Fibroblast of skin of right quadriceps (primary cell): ENCODE data around the gene PHLDA1.
A peak's percentile ranks its signal among the peaks of the same experiment; 100 is the strongest.

Experiments
- DNase-seq: peaks from one replicate; pipeline ENCODE4 v3.0.0-alpha.2; 2013

The PHLDA1 gene

DNA sequence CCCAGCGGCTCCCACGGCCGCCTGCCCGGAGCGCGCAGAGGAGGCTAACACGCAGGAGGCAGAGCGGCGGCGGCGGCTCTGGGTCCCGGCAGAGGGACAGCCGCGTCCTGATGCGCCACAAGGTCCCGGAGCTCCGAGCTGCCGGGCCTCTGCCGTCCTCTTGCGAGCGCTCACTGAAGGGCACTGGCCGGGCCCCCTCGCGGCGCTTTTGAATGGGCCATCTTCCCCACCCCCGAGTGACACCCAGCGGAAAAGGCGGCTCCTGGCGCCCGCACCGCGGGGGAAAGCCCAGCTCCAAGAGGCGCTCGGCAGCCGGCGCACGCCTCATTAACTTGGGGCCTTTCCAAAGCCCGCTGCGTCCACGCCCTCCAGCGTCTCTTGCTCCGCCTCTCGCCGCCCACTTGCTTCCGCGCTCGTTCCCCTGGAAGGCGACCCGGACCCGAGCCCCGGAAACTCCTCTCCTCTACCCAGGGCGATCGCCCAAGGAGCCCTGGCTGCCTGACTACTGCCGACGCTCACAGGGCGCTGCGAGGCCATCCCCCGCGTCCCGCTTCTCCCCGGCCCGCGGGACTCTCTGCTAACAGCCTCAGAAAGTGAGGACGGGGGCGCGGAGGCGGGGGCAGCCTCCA, at the start of gene PHLDA1:
PHLDA1 (minus strand) TSS at position 363 of the 629 bp plus-strand sequence.
- DNase-seq = peak; percentile 98

DNA sequence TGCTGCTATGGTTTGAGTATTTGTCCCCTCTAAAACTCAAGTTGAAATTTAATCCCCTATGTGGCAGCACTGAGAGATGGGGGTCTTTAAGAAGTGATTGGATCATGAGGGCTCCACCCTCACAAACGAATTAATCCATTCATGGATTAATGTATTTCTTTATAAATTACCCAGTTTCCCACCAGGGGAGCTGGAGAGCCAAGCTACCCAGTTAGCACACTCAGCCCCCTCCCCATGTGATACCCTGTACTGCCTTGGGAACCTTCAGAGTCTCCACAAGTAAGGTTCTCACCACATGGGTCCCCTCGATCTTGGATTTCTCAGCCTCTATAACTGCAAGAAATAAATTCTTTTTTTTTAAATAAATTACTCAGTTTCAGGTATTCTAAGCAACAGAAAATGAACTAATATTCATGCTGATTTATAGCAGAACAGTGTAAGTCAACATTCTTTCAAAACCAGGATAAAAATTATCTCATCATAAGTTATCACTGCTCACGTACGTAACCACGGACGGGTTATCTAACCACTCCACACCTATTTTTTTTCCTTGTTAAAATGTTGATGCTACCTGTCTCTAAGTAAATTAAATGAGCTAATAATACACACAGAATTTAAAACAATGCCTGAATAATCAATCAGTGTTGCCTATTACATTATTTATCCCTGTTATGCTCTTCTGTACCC, 49.3 kb upstream of the PHLDA1 start:
- no peak for DNase-seq

DNA sequence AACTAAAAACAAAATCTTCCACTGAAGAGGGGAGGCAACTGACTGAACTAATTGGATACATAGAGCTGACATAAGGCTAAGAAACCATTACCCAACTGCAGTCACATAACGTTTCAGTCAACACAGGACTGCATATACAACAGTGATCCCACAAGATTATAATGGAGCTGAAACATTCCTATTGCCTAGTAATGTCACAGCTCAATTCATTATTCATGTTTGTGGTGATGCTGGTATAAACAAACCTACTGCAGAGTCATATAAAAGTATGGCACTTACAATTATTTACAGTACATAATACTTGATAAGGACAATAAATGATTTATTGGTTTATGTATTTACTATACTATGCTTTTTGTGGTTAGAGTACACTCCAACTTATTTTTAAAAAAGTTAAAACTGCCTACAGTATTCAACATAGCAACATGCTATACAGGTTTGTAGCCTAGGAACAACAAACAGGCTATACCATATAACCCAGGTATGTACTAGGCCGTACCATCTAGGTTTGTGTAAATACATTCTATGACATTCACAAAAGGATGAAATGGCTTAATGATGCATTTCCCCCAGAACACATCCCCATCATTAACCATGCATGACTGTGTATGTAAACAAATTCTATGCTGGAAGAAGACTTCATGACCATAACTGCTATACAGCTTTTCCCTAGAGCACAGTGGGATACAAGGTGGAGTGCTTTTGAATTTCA, 48.6 kb upstream of the PHLDA1 start:
- peak; percentile 29 for DNase-seq

DNA sequence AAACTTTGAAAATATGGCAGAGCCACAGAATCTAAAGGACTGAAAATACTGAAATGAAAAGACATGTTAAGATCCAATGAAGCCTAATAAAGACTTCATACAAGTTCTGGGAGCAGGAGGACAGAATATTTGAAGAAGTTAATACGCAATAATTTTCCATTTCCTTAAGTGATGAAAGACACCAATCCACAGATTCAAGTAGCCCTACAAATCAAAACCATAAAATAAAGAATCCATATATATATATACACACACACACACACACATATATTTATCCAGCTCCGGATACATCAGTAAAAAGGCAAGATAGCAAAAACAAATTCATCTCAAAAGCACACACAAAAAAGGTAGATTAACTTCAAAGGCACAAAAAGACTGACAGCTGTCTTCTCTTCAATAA, 47.2 kb upstream of the PHLDA1 start:
- no peak for DNase-seq

DNA sequence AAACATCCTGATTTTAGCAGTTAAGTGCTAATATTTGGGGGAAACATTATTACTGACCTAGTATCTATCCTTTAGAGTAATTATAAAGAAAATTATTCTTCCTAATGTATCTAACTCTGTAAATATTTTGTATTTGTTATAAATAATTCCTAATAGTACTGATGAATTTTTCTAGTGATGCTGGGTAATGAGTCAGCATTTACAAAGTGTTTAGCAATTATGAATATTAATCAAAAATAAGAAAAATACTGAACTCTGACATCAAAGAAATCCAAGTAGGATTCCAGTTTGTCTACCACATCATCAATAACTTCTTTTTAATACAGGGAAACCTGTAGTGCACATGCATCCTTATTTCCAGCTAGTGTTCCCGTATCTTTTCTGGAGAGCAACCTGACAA, 43.9 kb upstream of the PHLDA1 start:
- no peak for DNase-seq

DNA sequence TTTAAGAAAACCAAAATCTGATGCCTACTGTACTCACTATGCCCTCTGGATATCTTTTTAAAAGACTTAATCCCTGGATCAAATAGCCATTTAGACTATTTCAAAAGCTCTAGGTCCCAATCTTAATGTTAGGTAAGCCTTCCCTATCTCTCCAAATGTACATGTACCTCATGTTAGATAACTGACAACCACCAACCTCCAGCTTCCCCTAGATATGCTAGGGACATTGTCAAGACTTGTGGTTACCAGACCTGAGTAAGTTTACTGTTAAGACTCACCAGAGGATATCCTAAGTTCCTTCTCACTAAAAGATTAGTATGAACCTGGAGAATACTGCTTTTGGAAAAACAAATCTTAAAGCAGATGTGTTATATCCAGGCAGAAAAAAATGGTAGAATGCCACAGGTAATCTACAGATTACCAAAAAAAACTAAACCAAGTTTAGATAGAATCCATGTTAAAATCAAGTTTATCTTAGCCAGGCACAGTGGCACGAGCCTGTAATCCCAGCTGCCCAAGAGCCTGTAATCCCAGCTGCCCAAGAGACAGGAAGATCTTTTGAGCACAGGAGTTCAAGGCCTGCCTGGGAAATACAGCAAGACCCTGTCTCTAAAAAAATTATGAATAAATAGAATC, 43.2 kb upstream of the PHLDA1 start:
- no peak for DNase-seq

DNA sequence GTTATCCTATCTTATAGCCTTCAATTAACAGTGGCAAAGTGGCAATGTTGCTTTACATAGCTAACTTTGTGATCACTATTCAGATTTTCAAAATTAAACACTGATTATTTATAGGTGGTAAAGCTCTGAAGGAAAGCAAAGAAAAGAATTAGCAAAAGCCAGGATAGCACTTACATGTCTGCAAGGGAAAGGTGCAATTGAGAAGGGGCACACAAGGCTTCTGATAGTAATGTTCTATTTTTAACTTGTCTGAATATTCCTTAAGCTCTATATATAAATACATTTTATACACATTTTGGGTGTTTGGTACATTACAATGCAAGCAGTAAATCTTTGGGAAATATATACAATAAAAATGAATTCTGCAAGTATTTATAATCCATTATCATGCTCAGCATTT, 42.0 kb upstream of the PHLDA1 start:
- no peak for DNase-seq

DNA sequence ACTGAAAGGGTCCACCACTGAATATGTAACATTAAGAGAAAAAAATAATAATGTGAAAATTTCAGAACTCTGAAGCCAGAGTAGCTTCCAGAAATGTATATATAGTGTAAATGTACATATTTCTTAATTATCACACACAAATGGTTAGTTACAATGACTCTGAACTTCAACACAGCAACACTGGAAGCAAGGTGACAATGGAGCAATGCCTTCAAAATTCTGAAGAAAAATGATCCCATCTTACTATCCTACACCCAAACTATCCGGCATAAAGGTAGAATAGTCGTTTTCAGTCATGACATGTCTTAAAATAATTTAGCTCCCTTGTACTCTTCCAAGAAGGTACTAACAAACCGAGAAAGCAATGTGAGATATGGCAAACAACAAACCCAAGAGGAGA, 41.0 kb upstream of the PHLDA1 start:
- DNase-seq = no peak

DNA sequence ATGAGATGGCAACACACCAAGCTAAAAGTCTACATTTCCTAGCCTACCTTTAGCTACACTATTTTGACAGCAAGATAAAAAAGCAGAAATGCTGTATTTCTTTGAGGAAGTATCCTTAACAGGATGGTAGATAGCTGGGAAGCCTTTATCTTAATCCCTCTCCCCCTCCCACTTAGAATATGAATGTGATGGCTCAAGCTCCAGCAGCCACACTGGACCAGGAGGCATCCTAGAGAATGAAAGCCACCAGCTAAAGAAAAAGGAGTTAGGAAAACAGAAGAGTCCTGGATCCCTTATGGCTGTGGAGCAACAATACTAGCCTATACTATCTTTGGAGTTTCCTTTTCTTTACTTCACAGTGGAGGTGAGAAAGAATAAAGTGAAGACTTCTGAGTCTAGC, 37.8 kb upstream of the PHLDA1 start:
- no peak for DNase-seq

DNA sequence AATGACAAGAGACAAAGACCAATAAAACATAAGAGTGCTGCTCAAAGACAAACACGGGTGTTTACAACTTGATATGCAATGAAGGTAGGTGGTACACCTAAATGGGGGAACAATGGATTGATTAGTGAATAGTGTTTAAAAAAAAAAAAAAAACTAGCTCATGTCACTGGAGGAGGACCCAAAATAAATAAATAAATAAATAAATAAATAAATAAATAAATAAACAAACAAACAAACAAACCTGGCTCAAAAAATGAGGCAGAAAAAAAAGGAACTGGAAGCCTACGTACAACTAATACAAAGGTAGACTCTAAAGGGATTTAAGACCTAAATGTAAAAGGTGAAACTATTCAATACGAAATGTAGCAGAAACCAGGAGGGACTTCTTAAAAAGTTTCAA, 34.3 kb upstream of the PHLDA1 start:
- no peak for DNase-seq

DNA sequence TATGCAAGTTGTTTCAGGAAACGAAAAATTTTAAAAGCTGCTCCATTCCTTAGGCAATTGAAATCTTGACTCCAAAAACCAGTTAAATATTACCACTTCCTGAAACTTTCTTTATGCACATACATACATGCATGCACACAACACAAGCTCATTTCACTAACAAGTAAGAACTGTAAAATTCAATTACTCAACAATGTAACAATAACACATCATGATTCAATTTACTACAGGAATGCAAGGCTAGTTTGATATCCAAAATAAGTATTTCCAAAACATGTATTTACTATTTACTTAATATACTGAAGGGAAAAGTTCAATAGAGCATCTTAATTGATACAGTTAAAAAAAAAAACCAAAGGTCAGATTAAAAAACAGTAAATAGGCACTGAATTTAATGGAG, 33.3 kb upstream of the PHLDA1 start:
- DNase-seq = no peak

DNA sequence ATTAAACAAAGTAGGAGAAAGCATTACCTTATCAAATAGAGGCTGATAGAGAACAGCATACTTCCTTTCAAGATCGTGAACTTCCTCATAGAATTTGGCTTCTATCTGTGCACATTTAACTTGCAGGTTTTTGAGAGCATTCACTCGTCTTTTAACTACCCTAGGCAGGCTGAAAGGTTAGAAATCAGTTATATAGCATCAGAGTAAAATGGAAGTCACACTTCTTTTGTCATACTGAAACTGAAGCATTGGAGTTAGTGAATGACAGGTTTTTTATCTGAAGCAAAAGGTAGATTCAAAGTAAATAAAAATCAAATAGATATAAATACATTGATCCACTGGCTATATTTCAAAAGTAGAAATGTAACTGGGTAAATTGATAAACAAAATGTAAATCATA, 28.5 kb upstream of the PHLDA1 start:
- DNase-seq = no peak

DNA sequence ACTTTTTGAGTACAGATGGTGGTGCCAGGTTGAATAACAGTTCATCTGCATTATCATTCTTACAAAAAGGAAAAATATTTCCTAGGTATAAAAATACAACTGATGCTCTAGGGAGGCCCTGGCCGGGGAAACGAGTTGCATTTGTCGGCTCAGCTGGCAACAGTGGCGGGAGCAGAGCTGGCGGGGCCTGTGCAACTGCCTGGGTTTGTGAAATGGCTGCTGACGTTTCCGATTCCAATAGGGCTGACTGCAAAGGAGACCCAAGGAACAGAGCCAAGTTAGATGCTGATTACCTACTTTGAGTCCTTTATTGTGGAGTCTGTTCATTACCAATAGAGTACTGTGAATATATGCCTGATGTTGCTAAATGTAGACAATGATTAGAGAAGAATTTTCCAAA, 25.8 kb upstream of the PHLDA1 start:
- no peak for DNase-seq

DNA sequence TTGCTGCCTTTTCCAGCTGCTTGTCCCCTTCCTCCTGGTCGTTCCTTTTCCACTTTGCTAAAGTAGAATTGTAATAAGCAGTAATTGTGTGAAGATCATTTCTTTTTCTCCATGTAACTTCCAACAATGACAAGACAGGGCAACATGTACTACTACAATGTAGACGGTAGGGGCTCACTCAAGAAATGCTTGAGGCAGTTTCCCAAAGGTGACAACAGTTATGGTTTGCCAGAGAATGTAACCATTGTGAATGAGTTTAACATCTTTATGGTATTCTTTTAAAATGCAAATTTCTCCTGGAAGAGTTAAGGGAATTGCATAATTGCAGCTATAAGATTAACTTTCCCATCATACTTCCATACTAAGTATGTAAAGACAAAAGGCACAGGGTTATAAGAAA, 23.8 kb upstream of the PHLDA1 start:
- DNase-seq = no peak

DNA sequence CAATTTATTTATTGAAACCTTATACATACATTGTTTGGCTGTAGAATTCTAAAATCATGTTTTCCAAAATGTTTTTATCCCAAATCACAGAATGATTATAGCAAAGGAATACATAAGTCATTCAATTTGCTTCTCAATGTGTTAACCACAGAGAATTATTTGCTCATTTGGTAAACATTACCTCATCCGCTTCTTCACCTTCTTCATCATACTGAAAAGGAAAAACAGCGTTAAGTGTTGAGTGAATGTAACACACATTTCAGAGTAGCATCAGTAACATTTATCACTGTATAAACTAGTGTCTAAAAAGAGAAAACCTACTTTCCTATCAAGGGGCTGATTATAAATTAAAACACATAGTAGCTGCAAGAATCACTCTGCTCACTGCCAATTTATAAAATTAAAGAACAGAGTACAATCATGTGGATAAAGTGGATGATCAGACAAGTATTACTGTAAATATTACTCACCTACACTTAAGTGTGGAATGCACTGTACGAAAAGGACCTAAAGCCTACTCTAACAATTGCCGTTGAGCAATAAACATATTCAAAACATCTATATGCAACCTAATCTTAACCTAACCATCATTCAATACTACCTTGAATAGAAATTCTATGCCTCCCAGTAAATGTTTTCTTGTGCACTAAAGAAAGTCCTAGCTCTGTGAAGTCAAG, 18.1 kb upstream of the PHLDA1 start:
- DNase-seq = no peak

DNA sequence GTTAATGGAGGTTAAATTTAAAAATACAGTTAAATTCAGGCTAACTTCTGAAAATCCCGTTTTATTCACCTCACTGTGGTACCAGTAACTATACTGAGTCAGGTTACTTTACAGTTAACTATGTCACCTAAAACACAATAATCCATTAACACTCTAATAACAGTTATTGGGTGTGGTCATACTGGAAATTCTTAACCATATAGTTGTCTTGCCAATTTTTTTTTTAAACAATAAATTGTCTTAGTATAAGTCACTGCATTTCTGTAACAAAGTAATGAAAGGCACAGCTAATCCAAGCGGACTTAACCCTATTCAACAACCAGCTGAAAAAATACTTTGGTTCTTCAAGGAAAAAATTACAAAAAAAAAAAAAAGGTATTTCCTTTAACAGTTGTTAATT, 16.2 kb upstream of the PHLDA1 start:
- no peak for DNase-seq

DNA sequence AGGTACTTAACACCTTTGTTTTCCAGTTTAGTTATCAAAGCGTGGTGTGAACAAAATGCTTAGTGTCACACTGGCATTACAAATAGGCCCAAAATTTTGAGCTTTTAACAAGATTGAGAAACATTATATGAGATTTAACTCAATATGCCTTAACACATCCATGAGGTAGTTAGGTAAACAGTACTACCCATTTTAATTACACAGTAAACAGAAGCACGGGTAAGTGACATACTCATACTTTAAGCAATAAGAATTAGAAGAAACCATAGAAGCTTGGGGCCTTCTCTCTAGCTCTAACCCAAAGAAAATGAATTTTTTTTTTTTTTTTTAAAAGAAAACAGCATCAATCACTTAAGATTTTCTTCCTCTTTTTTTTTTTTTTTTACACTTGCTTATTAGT, 15.5 kb upstream of the PHLDA1 start:
- DNase-seq = no peak

DNA sequence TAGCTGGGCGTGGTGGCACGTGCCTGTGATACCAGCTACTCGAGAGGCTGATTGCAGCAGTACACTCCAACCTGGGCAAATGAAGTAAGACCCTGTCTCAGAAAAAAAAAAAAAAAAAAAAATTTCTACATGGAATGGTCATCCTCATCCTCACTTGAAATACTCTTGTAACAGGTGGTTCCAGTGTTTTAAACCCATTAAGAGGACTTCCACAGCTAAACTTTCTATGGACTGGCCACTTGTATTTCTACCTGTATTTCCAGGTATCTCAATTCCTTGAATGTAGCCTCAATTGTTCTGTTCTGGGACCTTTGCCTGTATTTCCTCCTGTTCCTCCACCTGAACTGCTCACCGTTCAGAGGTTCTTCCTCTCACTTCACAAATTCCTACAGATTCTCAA, 11.8 kb upstream of the PHLDA1 start:
- no peak for DNase-seq

DNA sequence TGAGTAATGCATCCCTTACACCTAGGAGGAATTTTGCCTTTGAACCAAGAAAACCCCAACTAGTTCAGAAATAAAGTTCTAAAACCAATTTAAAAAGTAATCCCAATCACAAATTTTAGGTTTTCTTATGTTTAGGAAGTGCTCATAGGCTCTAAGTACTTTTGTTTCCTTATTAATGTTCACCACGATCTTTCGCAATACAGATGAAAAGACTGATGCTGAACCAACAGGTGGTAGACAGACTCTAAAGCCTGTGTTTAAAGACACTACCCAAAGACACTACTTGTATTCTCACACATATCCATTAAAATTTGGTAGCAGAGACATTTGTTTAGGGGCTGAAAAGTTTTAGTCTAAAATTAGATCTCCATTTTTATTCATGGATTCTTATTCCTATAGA, 10.6 kb upstream of the PHLDA1 start:
- DNase-seq = no peak

DNA sequence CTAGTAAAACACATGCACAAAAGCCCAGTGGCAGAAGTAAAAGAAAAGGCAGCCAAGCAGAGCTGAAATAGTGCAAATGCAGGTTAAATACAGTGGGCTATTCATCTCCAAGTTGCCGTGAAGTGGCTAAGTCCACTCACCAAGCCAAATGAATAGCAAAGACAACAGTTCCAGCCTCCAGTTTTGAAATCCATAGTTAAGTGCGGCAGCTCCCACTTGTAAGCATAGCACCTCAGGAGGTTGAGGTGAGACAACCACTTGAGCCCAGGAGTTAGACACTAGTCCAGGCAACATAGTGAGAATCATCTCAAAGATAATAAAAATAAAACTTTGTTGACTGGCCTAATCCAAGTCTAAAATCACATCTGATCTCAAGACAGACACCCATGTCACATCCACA, 9.8 kb upstream of the PHLDA1 start:
- DNase-seq = no peak

DNA sequence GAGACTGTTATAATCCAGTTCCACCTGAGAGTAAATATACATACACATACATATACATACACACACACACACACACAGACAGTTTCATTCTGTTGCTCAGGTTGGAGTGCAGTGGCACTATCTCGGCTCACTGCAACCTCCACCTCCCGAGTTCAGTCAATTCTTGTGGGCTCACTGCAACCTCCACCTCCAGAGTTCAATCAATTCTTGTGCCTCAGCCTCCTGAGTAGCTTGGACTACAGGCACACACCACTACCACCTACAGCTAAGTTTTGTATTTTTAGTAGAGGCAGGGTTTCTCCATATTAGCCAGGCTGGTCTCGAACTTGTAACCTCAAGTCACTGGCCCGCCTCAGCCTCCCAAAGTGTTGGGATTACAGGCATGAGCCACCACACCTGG, 8.9 kb upstream of the PHLDA1 start:
- no peak for DNase-seq

DNA sequence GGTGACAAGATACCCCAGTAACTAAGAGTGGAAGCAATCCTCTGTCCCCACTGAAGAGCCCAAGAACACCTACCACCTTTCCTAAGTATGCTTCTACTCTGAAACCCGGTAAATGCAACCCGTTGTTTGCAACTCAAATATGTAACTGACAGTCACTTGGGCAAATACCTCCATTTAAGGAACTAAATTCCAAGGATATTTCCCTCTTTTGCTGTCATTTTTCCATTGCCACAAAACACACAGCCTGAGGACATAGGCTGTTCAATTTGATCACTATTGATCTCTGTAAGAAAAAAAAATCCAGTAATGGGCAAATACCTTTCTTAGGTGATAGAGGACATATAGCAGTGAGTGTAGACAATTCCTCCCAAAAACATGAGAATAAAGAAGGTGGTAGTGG, 6.6 kb upstream of the PHLDA1 start:
- no peak for DNase-seq
